Uterus (tissue), 2 donors: Measurements from ENCODE around the gene PTPN20.

ENCODE experiments used
- CTCF ChIP-seq, 4 experiments: fragments of 200-600 bp in 2 of 4; fragments of 450-650 bp in 2 of 4; sonication (generic) in 2 of 4; IDR thresholded peaks; one replicate each; pipeline ENCODE4 v1.5.1; 2016 to 2019; ENCODE audit warnings: antibody characterized with exemption in 4 of 4, mild to moderate bottlenecking in 2 of 4, moderate library complexity in 1 of 4
- POLR2A ChIP-seq, 2 donors: fragments of 450-650 bp; IDR thresholded peaks; one replicate each; pipeline ENCODE4 v1.6.1; 2016; ENCODE audit warnings: antibody characterized with exemption in 2 of 2, mild to moderate bottlenecking in 1 of 2, moderate library complexity in 1 of 2

- no peak for TF ChIP-seq CTCF (IDR thresholded peaks at IDR 0.05)
- no peak for TF ChIP-seq POLR2A (IDR thresholded peaks at IDR 0.05)
Measured at GRCh38 chr10:47045331-47045861, 134.2 kb downstream of the PTPN20 start.
